Measurements from ENCODE around the gene ZNF358.

The ZNF358 gene

DNA sequence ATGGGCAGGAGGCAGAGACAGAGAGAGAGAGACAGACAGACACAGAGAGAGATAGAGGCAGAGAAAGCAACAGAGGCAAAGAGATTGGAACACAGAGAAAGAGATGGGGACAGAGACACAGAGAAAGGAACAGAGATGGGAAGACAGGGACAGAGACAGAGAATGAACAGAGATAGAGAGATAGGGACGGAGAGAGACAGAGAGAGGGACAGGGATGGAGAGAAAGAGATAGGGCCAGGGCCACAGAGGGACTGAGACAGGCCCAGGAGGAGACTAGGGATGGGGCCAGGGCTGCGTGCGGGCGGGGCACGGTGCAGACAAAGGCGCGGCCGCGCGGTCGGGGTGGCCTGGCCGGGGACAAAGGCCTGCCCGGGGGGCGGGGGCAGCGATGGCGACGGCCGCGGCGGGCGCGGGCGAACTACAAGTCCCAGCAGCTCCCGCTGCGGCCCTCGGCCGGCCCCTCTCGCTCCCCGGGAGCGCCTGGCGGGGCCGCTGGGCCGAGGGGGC, at the start of gene ZNF358:
Gene ZNF358 (plus strand): TSS at position 459 of the 507 bp plus-strand sequence. CDS start 3,140 bp downstream, outside the sequence.
- peak; percentile 80 for DNase-seq

GRCh38 chr19:7467009-7467989, 48.6 kb upstream of the ZNF358 start:
- DNase-seq, result no peak

- DNase-seq, result no peak
Measured at GRCh38 chr19:7468840-7469239, 47.1 kb upstream of the ZNF358 start.

GRCh38 chr19:7469669-7470285, 46.1 kb upstream of the ZNF358 start:
- DNase-seq, result no peak

DNA sequence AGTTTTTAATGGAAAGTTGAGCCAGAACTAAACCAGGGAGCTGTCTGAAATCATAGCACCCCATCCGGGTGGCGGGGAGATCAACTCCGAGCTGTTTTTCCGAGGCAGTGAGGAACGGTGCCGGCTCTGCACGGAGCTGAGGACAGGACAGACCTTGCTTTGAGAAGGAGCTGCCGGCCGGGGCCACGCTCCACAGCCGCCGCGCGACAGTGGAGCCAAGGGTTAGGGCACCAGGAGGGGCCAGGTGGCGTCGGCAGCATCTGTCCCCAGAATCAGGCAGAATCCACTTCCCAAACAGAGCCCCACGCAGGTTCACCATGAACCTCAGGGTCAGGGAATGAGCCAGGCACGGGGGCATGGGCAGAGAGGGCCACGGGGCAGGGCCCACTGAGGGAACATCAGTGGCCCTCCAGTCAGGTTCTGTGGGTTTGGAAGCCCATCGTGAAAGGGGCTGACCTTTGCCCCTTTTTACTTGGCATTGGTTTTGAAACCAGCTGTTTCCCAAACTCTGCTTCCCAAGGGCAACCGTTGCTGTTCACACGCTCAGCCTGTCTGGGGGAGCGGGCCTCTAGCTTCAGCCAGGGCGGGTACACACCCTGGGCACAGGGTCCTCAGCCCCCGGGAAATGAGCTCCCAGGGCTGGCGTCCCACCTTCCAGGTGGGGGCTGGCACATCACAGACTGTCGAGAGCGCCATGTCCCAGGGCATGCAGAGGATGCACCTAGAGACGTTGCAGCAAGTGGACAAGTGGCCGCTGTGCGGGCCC, 45.2 kb upstream of the ZNF358 start:
- no peak for DNase-seq

GRCh38 chr19:7471696-7472615, 43.9 kb upstream of the ZNF358 start:
- no peak for DNase-seq

- DNase-seq, result no peak
Measured at GRCh38 chr19:7475665-7476064, 40.2 kb upstream of the ZNF358 start.

- no peak for DNase-seq
Measured at GRCh38 chr19:7476241-7476640, 39.7 kb upstream of the ZNF358 start.

GRCh38 chr19:7476777-7477494, 39.0 kb upstream of the ZNF358 start:
- DNase-seq, result no peak

DNA sequence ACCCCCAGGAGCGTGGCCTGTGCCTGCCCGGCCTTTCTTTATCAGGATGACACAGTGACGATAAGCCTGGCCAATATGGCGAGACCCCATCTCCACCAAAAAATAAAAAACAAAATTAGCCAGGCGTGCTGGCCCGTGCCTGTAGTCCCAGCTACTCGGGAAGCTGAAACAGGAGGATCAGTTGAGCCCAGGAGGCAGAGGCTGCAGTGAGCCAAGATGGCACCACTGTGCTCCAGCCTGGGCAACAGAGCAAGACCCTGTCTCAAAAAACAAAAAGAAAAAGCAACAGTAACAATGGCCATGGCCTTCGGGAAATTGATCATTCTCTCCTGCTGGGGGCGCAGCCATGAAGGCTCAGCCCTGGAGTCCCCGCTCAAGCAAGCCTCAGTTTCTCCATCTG, 38.1 kb upstream of the ZNF358 start:
- no peak for DNase-seq

DNA sequence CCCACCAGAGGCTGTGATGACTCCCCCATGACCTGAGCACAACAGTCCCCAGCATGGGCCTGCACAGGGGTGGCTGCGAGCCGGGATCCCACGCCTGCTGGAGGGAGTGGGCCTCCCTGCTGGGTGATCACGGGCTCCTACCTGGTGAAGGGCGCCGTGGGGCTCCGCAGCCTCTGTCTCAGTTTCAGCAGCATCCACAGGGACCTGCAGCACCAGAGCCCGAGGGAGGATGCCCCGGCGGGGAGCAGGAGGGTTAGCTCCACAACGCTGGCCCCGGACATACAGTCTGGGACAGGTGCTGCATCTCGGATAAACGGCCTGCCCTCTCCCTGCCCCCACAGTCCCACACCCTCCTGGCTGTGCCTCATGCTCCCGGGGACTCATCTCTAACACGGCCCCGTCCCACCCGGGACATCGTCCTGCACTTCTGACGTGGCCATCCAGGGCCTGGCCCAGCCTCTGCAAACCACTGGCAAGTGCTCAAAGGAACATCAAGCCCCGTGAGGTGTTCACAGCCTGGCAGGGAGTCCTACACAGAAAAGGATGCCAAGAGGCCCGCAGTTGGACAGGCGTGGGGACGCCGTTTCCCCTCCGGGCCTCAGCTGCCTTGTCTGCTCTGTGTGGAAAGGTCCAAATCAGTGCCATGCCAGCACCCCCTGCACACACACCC, 37.6 kb upstream of the ZNF358 start:
- no peak for DNase-seq

GRCh38 chr19:7478843-7479227, 37.1 kb upstream of the ZNF358 start:
- DNase-seq, result no peak

DNA sequence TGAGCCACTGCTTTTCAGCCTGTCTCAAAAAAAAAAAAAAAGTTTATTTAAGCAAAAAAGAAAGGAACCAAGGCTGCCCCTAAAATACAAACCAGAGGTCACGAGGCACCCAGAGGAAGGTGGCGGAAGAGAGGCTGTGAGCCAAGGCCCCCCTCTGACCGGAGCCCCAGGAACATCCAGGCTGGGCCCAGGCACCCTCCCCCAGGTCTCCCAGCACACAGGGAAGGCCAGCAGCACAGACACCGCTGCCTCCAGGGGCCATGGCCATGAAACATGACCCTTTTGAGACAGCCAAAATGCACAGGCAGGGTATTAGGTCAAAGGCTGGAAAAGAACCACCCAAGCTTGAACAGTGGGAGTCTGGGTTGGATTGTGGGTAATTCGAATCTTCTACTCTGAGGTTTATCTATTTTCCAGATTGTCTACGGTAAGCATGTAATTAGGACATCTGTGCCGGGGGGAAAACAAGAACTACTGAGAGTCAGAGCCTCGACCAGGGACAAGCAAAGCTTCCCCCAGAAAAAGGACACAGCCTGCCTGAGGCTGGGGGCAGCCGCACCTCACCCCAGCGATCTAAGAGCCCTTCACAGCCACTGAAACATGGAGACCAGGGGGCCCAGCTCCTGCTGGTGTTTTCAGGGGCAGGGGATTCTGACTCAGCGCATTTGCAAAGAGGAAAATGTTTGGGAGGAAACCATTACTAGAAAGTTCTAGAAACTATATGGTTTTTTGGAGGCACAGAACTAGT, 35.5 kb upstream of the ZNF358 start:
- no peak for DNase-seq

- DNase-seq, result no peak
Measured at GRCh38 chr19:7480970-7481255, 35.0 kb upstream of the ZNF358 start.

DNA sequence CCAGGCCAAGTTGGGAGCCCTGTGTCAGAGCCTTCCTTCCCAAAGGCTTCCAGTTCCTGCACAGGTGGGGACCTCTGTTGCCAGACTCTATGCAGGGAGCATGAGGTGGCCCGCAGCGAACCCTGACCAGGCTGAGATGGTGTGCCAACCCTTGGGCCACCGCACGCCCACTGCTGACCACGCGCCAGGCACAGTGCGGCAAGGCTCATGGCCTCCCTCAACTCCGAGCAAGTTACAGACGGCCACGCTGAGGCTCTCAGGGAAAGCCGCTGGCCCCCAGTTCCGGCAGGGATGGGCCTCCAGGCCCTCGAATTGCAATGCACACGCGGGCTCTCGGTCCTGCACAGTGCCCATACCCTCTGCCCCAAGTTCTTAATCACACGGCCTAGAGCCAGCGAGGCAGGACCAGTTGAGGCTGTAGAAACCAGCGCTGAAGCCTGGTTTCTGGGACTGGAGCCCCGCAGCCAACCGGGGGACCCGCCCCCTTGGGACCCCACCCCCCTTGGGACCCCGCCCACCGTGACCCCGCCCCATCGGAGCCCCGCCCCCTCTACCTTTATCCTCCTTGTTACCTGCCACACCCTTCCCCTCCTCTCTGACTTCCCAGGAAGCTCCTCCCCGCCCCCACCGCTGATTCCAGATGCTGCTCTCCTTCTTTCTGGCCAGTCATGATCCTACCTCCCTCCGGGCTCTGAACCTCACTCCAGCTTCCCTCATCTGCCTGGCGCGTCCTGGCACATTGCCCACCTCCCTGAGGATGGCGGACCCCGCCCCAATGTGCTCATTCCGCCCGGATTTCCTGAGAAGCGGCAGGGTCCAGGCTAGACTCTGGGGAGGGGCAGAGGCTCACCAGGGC, 33.1 kb upstream of the ZNF358 start:
- DNase-seq, result no peak

DNA sequence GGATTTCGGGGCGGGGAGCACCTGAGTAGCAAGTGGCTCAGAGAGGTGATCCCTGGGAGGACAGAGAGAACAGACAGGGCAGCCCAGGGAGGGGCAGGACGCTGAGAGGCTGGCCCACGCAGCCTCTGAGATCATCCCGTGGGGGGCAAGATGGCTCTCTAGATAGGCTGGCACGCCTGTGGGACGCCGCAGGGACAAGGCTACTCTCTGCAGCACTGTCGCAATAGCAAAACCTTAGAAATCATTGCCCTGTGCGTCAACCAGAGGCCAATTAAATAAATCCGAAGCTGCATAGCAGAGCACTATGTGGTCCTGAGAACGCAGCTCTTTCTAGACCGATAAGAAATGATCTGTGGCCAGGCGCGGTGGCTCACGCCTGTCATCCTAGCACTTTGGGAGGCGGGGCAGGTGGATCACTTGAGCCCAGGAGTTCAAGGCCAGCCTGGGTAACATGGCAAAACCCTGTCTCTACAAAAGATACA, 32.1 kb upstream of the ZNF358 start:
- DNase-seq, result no peak

- no peak for DNase-seq
Measured at GRCh38 chr19:7486923-7487322, 29.0 kb upstream of the ZNF358 start.

- DNase-seq, result peak; percentile 87
Measured at GRCh38 chr19:7488736-7489353, 27.1 kb upstream of the ZNF358 start, which contains the start of gene PEX11G. PEX11G (minus strand) TSS chr19:7489035; CDS start chr19:7489010, 25 bp downstream.

Data from NCI-H510A (cell line).